GM21619 (cell line): Measurements from ENCODE around the gene SSB.
"Not testable (repeated sequence)": the region's sequence is repeated elsewhere in the genome, so short reads cannot be mapped to it uniquely, and the experiment has no call there.

ENCODE experiments used
- ATAC-seq: cut with Tn5 transposase; IDR thresholded peaks from one replicate; pipeline ENCODE4 v1.9.1; 2021; ENCODE audit not compliant: unreplicated experiment

The SSB gene

DNA sequence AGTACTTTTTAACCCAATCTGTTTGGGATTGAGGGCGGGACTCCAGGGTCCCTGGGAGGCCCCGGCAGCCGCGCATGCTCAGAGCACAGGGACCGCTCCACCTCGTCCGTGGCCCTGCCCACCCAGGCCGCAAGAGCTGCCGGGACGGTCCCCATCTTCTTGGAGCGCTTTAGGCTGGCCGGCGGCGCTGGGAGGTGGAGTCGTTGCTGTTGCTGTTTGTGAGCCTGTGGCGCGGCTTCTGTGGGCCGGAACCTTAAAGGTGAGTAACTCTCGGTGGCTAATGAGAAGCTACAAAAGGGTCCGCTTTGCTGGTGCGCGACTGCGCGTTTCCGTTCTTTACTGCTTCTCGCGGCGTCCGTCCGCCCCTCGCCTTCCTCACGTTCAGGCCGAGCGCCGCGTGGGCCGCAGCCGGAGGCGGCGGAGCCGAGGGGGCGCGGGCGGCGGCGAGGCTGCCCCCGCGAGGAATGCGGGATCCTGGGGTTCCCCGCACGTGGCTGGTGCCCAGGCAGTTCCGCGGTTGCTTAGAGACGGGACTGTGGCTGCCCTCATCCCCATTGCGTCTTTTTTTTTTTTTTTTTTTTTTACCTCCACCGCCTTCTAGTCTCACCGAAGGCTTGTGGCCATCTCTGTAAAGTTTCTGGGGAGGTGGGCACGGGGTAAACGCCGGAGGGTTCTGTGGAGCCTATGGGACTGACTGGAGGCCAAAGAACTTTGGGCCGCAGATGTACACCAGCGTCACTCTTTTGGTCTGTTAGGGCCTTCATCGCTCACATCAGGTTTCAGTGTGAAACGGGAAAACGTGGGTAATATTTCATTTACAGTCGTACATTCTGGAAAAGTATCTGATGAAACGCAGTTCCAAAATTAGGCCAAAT is at the start of gene SSB:
Gene SSB (plus strand): TSS at position 154 of the 875 bp plus-strand sequence. CDS start 2,090 bp downstream, outside the sequence.
- peak; percentile 96 for ATAC-seq

- ATAC-seq: no peak
Measured at GRCh38 chr2:169752752-169753151, 45.9 kb upstream of the SSB start.

- ATAC-seq: no peak
Measured at GRCh38 chr2:169755083-169755870, 43.4 kb upstream of the SSB start.

GRCh38 chr2:169756342-169756741 is 42.3 kb upstream of the SSB start:
- no peak for ATAC-seq

DNA sequence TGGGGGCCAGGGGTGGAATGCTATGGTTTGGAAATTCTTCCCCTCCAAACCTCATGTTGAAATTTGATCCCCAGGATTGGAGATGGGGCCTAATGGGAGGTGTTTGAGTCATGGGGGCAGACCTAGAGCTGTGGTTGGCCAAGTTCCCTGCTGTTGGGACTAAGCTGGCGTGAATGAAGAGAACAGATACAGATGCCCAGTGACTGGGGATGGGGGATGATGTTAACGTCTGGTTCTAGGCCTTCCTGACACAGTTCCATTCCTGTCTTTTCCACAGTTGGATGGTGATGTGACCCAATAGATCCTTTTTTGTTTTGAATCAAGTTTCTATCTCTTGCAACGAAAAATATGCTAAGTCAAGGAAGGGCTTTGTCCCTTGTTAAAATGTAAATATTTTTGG is 41.3 kb upstream of the SSB start:
- ATAC-seq: no peak

DNA sequence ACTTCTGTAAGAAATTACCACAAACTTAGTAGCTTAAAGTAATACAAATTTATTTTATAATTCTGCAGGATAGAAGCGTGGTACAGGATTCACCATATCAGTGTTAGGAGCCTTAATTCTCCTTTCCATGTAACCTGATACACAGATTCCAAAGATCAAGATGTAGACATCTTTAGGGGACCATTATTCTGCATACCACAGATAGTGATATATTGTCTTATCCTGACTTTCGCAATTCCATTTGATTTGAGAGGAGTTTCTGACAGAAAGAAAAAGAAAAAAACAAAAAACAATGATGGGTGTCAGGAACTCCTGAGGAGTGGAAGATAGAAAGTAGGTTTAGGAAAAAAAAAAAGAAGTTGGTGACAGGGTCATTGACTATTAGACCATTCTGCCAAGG is 40.9 kb upstream of the SSB start:
- ATAC-seq: no peak

GRCh38 chr2:169759987-169760386 is 38.7 kb upstream of the SSB start:
- ATAC-seq: peak; percentile 45

GRCh38 chr2:169760798-169761197 is 37.9 kb upstream of the SSB start:
- ATAC-seq: not testable (repeated sequence)

DNA sequence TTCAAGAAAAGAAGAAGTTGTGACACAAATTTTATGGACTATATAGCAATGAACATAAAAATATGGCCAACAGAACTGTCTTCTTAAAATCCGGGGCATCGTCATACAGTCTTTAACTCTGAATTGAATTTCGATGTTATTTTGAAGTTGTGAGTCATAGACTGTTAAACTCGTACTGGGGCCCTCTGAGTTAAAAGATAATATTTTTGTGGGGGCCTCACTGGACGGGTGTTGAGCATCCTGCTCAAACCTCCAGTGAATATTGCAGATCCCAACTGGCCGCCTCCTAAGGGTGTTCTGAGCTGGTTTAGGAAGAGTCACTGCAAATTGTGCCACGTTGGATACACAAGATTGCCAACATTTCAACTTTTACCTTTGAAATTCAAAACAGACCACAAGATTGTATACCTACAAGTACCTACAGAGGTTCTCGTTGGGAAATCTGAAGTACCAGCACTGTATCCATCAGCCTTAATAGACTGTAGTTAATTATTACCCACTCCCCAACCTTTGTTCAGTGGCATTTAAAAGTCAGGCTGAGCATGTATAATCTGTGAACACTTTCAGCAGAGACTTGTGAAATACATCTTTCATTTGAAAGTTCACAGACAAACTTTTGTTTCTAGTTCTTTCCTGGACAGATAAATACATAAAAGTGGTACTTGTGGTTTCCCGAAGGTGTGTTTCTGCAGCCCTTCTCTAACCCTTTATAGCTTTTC is 37.3 kb upstream of the SSB start:
- no peak for ATAC-seq

DNA sequence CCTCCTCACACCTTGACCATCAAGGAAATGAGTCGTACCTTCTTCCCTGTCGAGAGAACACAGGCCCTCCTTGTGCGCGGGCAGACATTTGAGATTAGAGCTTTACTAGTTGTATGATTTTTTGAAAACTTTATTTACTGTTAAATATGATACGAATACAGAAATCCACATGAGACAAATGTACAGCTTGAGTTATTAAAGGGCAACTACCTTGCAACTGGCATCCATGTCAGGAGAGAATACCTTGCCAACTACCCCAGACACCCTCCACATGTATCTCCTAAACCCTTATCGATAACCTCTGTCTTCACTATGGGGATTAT is 36.7 kb upstream of the SSB start:
- no peak for ATAC-seq

DNA sequence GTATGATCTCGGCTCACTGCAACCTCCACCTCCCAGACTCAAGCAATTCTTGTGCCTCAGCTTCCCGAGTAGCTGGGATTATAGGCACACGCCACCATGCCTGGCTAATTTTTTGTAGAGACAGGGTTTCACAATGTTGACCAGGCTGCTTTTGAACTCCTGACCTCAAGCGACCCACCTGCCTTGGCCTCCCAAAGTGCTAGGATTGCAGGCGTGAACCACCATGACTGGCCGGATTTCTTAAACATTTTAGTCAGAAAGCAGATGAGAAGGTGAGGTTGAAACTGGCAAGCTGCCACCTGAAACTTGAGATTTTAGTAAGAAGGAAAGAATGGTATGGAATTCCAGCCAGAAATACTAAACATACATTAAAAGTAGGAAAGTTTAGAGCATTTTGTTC is 33.1 kb upstream of the SSB start:
- no peak for ATAC-seq

- no peak for ATAC-seq
Measured at GRCh38 chr2:169767243-169767888, 31.3 kb upstream of the SSB start.

GRCh38 chr2:169768262-169768995 is 30.2 kb upstream of the SSB start:
- no peak for ATAC-seq

GRCh38 chr2:169771021-169771420 is 27.6 kb upstream of the SSB start:
- no peak for ATAC-seq

DNA sequence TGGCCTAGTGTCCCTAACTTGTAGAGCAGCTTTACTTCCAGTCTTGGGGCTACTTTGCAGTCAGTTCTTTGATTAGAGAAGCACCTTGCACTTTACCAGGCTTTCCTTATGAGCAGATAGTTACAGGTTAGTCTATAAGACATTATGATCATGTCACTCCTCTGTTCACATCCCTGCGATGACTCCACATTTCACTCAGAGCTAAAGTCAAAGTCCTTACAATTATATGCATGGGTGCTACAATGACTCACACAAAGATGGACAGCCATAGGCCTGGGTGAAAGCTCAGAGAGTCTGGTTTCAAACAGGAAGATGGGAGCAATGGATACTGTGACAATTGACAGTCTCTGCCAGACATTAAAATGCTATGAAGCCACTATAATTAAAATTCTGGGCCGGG is 27.1 kb upstream of the SSB start:
- ATAC-seq: no peak

DNA sequence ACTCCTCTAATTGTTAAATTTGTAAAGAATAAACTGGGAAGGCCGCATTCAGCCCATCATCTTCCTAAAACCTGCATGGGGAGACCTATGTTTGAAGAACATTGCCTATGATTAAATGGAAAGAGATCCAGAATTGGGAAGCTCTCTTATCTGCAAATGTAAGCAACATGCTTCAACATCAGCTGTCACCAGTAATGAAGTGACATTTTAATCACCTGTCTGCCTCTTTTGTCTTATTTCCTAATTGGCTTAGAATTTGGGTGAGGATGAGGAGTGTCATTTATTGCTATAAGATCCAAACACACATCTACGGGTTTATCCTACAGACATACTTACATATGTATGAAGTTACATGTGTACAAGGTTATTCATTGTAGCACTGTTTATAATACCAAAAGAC is 26.0 kb upstream of the SSB start:
- no peak for ATAC-seq

- ATAC-seq: no peak
Measured at GRCh38 chr2:169775354-169775753, 23.3 kb upstream of the SSB start.

- ATAC-seq: no peak
Measured at GRCh38 chr2:169775765-169776164, 22.9 kb upstream of the SSB start.

DNA sequence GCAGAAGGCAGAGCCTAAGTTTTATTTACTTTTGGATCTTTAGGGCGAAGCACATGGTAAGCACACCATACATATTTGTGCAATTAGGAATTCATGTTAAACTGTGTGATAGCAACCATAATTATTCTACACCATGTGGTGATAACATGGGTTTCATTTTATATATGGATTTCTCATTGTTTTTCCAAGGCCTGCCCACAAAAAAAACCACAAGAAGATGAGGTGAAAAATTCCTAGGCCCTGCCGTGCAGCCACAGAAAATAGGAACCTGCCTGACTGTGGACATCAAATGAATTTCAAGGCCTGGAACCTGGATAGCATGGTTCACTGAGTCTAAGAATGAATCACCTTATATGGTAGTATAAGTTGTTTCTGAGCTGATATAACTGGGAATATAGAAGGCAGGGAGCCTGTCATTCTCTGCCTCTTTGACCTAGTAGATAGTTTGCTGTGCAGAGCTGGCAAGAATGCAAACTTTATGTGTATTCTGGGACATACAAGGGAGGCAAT is 22.4 kb upstream of the SSB start:
- no peak for ATAC-seq

DNA sequence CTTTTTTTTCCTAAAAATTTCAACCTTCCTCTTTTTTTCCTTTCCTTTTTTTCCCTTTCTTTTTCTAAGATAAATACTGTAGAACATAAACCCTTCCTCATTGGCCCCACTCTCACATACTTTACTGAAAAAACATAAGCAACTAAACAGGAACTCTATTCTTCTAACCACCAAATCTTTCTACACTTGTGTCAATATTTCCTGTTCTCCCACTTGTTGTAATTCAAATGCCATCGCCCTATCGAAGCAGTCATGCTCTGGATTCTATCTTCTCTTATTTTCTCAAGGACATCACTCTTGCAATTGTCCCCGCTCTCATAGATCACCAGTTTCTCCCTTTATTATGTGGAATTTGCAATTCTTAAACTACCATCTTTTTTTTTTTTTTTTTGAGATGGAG is 20.2 kb upstream of the SSB start:
- no peak for ATAC-seq
